Ecto neural progenitor cell (in vitro differentiated cells): ENCODE results near the gene H1-8.
"Not testable (repeated sequence)": the region's sequence is repeated elsewhere in the genome, so short reads cannot be mapped to it uniquely, and the experiment has no call there.

Source experiments
- DNase-seq: peaks from one replicate; pipeline ENCODE4 v3.0.0-alpha.2; 2018; ENCODE audit warnings: low spot score

H1-8 gene

DNA sequence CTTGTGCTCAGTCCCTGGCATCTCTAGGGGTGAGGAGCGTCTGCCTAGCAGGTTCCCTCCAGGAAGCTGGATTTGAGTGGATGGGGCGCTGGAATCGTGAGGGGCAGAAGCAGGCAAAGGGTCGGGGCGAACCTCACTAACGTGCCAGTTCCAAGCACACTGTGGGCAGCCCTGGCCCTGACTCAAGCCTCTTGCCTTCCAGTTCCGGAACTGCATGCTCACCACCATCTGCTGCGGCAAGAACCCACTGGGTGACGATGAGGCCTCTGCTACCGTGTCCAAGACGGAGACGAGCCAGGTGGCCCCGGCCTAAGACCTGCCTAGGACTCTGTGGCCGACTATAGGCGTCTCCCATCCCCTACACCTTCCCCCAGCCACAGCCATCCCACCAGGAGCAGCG, 9.6 kb upstream of the H1-8 start:
- no peak for DNase-seq

DNA sequence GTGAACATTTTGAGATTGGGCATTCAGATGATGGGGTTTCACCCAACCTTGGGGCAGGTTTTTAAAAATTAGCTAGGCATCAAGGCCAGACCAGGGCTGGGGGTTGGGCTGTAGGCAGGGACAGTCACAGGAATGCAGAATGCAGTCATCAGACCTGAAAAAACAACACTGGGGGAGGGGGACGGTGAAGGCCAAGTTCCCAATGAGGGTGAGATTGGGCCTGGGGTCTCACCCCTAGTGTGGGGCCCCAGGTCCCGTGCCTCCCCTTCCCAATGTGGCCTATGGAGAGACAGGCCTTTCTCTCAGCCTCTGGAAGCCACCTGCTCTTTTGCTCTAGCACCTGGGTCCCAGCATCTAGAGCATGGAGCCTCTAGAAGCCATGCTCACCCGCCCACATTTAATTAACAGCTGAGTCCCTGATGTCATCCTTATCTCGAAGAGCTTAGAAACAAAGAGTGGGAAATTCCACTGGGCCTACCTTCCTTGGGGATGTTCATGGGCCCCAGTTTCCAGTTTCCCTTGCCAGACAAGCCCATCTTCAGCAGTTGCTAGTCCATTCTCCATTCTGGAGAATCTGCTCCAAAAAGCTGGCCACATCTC, 8.4 kb upstream of the H1-8 start:
- no peak for DNase-seq

DNA sequence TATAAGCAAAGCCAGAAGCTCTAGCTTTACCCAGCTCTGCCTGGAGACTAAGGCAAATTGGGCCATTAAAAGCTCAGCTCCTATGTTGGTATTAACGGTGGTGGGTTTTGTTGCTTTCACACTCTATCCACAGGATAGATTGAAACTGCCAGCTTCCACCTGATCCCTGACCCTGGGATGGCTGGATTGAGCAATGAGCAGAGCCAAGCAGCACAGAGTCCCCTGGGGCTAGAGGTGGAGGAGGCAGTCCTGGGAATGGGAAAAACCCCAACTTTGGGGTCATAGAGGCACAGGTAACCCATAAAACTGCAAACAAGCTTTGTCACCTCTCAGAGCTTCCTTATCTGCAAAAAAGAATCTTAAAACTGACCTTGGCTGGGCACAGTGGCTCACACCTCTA, 7.9 kb upstream of the H1-8 start:
- no peak for DNase-seq

DNA sequence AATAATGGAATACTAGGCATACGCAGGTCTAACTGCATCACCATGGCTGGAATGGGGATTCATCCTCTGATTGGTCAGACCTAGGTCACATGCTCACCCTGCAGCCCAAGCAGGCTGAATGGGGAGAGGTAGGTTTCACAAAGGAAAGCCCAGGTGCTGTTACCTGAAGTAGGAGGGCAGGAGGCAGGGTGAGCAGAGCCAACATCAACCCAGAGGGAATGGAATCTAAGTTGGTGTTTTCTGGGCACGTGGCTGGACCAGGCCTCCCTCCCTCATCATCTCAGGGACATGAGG, 6.7 kb upstream of the H1-8 start:
- DNase-seq = no peak

DNA sequence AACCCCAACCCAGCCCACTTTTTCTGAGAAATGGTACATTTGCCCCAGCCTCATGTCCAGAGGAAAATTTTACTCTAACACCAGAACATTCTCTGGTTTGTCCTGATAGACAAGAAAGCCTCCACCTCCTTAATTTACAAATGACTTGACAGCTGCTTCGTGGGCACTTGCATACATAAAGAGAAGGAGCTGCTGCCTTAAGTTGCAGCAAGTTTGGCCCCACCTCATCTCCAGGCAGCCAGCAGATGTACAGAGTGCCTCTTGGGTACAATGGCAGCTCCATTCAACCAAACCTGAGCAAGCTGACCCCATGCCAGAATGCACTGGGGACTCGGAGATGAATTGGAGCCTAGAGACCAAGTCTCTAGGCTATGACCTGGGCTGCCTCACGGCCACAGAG, 6.2 kb upstream of the H1-8 start:
- no peak for DNase-seq

DNA sequence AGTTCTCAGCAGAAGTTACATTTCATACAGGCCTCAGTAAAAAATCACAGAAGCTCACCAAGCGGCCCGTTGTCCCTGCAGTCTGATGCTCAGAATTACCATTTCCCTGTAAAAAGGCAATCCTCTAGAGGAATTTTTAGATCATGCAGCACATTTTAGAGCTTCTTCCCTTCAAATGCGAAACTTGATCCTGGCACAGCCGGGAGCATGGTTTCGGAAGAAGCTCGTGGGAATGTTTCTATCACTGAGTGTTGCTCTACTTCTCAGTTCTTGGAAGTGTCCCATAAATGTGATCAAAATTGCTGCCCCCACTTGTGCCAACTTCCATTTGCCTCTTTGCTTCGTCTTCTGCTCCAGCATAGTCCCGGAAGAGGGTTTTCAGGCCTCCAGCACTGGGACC, 3.8 kb upstream of the H1-8 start:
- no peak for DNase-seq

DNA sequence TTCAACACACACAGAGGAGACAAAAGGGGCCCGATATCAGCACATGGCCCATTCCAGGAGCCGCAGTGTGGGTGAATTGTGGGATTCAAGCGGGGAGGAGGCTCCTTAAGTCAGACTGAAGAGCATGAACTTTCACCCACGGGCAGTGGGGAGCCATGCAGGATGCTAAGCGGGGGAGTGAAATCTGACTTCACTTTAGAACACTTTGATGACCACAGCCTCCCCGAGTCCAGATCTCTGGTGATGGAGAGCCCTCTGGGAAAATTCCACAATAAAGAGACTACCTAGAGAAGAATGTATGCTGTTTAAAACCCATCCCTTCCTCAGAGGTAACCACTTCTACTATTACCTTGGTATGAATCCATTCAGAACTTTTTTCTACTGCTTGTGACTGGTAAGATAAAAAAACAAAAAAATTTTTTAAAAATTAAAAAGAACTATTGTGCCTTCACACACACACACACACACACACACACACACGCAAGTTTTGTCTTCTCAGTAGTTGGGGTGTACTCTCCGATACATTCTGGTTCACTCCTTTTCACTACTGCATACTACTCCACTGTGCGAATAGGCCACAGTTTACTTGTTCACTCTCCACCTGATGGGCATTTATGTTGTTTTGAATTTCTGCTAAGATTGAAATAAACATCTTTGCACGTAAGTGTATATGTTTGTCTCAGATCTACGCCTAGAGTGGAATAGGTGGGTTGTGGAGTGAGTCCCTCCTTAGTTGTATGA, 2.0 kb upstream of the H1-8 start:
- no peak for DNase-seq

DNA sequence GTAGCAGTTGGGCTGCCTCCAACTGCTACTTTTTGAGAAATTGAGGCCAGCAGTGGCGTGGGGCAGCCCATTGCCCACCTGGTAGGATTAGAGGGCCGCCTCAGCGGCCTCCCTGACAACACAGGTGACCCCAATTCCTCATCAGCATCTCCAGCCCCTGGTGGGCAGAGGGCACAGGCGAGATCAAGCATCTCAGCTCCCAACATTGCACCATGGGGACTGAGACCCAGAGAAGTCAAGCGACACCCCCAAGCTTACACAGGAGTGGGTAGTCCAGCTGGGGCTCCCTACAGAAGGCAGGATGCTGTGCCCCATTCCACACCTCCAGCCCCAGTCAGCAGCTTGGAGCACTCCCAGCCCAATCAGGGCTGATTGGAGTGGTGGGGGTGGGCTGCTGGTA, 228 bp upstream of the H1-8 start:
- no peak for DNase-seq

DNA sequence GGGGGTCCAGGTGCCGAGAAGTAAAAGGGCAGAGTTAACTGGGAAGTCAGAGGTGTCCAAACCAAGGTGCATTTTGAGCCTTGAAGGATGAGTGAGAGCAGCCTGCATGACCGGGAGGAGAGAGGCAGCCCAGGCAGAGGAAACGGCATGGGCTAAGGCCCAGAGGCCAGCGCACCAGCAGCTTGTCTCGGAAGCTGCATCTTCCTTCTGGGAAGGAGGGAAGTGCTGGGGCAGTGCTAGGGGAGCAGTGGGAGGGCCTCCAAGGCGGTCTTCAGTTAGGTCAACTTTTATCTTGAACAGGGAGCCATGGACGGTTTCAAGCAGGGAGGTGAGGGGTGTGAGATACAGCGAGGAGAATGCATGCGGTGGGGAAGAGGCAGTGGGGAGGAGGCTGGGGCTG, 1.0 kb downstream of the H1-8 start:
- DNase-seq = no peak

DNA sequence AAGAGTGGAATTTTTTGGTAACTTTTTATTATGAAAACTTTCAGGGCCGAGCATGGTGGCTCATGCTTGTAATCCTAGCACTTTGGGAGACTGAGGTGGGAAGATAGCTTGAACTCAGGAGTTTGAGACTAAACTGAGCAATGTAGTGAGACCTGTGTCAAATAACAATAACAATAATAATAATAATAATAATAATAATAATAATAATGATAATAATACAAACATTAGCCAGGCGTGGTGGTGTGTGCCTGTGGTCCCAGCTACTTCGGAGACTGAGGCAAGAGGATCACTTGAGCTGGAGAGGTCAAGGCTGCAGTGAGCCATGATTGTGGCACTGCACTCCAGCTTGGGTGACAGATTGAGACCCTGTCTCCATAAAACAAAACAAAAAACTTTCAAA, 3.0 kb downstream of the H1-8 start:
- DNase-seq = not testable (repeated sequence)

DNA sequence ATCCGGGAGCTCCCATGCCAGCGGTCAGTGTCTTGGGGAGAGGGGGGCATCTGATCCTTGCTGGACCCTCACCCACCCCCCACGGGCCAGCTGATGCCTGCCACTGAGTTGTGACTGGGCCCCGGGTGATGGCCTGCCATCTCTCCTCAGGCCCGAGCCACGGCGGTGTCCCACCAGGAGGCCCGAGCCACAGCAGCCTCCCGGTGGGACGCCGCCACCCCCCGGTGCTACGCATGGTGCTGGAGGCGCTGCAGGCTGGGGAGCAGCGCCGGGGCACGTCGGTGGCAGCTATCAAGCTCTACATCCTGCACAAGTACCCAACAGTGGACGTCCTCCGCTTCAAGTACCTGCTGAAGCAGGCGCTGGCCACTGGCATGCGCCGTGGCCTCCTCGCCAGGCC, 4.3 kb downstream of the H1-8 start:
- DNase-seq = no peak

DNA sequence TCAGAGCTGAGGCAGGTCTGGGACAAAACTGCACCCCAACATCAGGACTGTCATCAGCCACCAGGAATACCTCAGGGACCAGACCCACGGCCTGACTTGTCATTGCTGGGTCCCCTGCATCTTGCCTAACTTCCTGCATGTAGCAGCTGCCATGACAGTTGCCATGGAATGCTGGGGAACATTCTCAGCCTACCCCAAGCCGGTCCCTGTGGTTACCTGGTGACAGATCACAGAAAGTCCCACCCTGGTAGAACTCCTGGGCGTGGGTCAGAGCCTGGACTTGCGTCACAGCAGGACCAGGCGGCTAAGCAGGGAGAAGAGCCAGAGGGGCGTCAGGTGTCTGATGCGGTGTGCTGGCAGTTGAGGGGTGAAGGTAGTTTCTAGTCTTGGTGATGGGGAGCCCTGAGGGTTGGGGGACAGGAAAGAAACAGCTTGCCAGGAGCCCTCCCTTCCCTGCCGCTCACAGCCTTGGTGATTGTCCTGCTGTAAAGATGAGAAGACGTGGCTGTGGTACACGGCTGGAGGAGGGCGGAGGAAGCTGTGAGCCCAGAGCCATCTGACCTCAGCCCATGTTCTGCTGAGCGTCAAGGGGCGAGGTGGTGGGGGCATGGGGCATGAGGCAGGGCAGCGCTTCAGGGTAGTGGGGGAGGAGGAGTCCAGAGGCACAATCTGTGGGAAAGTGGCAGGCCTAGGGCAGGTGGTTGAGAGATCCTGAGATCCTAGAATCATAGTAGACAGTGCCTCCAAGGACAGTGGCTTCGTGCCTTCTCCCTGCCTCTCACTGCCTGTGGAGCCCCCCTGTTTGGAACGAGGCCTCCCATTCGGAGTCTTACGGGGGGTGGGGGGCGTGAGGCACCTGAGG, 5.4 kb downstream of the H1-8 start:
- no peak for DNase-seq

DNA sequence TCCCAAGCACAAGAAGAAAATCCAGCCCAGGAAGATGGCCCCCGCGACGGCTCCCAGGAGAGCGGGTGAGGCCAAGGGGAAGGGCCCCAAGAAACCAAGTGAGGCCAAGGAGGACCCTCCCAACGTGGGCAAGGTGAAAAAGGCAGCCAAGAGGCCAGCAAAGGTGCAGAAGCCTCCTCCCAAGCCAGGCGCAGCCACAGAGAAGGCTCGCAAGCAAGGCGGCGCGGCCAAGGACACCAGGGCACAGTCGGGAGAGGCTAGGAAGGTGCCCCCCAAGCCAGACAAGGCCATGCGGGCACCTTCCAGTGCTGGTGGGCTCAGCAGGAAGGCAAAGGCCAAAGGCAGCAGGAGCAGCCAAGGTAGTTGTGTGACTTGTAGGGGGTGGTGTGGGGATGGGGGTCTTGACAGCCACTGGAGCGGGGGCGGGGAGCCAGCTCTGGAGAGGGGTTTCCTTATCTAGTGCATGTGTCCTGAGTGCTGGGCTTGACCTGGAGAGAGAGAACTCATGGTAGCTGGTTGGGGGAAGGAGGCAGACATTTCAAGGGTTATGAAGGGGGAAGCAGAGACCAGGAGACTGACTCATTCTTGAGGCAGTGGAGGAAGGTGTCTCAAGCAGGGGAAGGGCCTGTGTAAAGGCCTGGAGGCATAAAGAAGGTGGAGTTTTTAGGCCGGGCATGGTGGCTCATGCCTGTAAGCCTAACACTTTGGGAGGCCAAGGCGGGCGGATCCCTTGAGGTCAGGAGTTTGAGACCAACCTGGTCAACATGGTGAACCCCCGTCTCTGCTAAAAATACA, 6.2 kb downstream of the H1-8 start:
- DNase-seq = no peak

DNA sequence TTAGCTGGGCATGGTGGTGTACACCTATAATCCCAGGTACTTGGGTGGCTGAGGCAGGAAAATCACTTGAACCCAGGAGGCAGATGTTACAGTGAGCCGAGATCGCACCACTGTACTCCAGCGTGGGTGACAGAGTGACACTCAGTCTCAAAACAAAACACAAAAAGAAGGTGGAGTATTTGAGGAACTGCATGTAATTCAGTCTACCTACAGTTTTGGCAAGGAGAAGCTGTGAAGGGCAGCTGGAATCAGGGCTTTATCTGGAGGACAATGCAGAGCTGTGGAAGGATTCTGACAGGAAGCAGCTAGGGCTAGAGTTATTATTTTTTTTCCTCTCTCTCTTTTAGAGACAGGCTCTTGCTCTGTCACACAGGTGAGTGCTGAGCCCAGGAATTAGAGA, 6.8 kb downstream of the H1-8 start:
- no peak for DNase-seq

DNA sequence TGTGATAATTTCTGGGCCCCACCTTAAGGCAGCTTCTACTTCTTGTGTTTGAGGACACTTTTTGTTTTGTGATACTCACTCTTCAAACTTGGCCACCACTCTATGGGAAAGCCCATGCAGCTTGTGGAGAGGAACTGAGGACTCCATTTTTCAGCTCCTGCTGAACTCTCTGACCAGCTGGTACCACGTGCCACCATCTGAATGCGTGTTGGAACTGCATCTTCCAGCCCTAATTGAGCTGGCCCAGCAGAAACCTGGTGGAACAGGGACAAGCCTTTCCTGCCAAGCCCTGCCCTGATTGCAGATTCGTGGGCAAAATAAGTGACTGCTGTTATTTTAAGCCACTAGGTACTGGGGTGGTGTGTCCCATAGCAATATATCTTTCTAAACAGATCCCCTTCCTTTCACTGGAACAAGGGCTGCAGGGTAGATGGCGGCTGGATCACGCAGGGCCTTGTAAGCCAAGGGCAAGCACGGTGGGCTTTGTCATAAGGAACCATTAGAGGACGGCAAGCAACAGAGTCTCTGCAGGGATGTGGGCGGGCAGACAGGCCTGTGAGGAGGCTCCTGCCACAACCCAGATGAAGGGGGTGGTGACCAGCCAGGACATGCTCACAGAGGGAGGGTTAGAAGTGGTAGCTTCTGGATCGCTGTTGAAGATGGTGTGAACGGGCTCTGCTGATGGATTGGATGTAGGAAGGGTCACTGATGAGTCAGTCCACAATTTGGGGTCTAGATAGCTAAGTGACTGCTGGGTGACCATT, 9.5 kb downstream of the H1-8 start:
- no peak for DNase-seq

DNA sequence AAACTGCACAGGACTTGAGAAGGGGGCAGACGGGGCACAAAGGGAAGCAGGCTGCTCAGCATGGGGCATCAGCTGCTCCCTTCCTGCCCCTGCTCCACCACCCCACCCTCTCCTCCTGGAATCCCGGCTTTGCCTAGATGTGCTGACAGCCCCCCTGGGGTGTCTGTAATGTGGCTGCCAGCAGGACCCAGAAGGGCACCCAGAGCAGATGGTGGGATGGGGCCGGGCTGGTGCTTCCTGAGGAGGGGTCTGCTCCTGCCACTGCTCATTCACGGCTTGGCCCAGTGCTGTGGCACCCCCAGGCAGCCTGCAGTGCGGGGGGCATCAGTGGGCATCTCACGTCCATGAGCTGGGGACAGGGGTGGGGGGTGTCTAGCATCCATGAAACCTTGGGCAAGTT, 10.2 kb downstream of the H1-8 start:
- no peak for DNase-seq

DNA sequence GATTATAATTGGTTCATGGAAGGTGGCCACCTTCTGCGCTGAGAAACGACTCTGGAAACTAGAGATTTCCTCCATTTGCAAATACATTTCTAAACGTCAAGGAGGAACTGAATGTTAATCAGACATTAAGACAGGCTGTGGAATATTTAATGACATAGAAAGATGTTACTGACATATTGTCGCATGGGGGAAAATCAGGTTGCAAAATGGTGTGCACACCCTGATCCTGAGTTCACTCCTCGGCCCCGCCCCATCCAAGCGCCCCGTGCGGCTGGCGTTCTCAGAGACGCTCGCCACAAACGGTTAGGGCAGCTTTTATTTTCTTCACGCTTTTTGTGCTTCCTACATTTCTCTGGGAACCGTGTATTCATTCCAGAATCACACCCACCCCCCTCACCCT, 10.7 kb downstream of the H1-8 start:
- no peak for DNase-seq

DNA sequence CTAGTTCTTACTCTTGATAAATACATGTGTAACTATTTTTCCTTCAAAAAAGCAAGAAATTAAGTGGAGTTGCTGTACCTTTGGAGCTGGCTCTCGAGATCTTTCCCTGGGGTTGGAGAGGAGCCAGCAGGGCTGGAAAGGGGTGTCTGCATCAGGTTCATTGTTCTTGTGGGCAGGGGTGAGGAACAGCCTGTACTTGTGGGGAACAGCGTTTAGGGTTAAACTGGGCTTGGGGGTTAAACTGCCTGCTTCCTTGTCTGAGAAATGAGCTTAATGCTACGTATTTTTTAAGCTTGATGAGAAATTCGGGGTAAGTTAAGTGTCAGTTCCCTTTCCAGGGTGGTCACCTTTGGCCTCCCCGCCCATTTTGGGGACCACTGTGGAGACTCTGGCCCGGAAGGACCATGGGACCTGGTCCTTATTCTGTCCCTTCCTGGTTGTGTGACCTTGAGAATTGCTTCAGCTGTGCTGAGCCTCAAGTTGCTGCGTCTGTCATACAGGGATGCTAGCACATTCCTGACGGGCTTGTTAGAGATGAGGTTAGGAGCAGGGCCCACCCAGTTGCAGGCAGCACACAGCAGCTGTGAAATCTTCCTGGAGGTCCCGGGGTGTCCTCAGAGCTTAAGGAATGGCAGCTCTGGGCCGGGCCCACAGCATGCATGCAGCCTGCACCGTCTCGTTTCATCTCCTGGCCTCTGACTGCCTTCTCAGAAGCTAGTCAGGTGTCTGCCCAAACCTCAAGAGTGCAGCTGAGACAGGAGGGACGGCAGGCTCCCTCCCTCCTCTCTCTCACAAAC, 11.6 kb downstream of the H1-8 start:
- no peak for DNase-seq

DNA sequence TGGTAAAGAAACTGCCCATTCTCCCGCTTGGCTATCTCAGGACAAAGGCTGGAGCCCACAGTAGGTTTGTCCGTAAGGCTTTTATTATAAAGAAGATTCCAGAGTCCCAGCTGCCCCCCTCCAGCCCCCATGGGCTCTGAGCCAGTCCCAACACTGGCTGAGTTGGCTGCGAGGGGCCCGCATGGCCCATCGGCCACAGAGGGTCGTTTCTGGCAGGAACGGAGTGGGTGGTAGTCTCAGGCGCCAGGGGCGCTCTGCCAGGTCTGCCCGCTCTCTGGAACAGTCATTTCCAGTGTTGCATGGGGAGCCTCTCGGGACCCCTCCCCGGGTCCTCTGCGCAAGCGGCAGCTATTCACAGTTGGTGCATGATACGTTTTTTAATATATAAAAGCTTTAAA, 12.2 kb downstream of the H1-8 start:
- DNase-seq = no peak

DNA sequence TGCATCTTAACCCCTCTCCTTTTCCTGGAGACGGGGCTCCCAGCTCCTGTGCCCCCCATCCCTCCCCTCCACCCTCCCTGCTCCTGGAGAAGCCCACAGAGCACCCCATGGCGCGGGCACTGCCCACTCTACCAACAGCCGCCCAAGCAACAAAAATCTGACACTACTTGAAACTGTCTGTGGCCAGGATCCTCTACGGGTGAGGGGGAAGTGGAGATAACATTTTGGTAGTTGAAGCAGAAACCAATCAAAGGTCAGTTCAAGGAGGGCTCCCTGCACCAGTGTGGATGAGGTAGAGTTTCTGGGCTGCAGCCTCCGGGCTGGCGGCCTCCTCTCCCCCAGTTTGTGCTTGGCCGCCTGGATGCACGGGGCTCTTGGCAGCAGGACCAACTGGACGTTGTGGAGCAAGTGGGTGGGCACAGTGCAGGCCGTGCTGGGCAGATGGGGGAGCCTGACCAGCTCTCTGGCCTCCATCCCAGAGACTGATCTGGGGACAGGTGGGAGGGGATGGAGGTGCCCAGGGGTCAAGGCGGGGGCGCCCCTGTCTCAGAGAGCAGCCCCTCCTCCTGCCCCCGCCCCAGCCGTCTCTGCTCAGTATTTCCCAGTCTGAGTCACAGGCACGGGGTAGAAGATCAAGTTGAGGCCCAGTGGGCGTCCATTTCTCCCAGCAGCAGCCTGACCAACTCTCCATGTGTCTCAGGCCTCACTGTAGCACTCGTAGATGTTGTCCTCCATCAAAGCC, 12.8 kb downstream of the H1-8 start:
- DNase-seq = no peak

DNA sequence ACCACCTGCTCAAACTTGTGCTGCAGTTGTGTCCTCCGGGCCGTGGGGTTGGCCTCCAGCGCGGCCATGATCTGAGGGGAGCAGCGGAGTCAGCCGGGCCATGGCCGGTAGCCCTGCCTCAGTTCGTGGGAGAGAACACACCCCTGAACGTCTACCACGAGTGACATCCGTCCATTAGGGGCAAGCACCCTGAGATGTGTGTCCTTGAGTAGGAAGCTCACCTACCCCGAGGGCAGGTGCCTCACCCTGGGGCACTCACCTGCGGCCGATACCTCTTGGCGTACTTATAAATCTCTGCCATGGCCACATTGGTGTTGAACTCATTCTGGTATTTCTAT, 13.4 kb downstream of the H1-8 start:
- DNase-seq = no peak
